Stimulated activated CD4-positive, alpha-beta T cell treated with anti-CD3 and anti-CD28 coated beads, Interleukin-4, amount 100 ng/mL, for 48 hours (primary cell): ENCODE data around the gene APOL5.
"Not testable (repeated sequence)": the region's sequence is repeated elsewhere in the genome, so short reads cannot be mapped to it uniquely, and the experiment has no call there.

Experiments
- DNase-seq, 2 donors: peaks; one replicate each; pipeline ENCODE4 v3.0.0-alpha.2; 2020; ENCODE audit warnings: low read depth in 2 of 2

APOL5 gene, protein sequence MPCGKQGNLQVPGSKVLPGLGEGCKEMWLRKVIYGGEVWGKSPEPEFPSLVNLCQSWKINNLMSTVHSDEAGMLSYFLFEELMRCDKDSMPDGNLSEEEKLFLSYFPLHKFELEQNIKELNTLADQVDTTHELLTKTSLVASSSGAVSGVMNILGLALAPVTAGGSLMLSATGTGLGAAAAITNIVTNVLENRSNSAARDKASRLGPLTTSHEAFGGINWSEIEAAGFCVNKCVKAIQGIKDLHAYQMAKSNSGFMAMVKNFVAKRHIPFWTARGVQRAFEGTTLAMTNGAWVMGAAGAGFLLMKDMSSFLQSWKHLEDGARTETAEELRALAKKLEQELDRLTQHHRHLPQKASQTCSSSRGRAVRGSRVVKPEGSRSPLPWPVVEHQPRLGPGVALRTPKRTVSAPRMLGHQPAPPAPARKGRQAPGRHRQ

DNA sequence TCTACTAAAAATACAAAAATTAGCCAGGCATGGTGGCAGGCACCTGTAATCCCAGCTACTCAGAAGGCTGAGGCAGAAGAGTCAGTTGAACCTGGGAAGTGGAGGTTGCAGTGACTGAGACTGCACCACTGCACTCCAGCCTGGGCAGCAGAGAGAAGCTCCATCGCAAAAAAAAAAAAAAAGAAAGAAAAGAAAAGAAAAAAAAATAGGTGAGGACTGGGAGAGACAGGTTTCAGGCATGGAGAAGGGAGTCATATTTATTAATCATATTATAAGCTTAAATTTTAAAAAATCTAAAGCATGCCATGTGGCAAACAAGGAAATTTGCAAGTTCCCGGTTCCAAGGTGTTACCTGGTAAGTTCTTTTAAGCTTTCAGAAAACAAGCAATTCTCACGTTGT, at the start of gene APOL5:
APOL5 (plus strand) TSS at position 301 of the 400 bp plus-strand sequence; CDS start at position 301, 0 bp downstream.
- DNase-seq: no peak

DNA sequence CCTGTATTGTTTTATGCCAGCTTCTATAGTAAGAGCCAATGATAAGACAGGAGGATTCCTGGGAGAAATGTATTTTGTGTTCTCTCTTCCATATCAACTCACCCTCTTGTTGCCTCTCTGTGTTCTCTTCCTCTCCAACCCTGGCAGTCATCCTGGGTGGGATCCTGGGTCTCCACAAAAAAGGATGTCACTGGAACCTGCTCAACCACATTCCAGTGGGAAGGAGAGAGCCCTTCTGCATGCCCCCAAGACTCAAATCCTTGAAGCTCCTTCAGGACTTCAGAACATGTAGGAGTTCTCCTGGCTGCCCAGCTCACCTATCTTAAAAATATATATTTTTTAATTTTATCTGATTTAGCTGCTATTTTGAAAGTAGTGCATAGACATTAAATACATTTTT, 43.3 kb upstream of the APOL5 start:
- no peak for DNase-seq

DNA sequence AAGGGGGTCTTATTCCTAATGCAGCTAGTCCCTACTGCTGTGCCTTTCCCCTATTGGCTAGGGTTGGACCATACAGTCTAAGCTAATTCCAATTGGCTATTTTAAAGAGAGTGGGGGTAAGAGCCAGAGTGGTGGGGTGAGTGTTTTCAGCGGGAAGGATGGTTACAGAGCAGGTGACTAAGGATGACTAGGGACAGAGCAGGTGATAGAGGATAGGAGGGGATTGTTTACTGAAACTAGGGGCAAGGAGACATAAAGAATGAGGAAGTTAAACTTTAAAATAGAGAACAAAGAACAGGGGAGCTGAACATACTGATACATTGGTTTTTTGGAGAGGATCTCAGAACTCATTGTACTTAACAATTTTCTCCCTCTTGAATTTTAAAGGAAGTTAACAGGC, 41.6 kb upstream of the APOL5 start:
- not testable (repeated sequence) for DNase-seq

DNA sequence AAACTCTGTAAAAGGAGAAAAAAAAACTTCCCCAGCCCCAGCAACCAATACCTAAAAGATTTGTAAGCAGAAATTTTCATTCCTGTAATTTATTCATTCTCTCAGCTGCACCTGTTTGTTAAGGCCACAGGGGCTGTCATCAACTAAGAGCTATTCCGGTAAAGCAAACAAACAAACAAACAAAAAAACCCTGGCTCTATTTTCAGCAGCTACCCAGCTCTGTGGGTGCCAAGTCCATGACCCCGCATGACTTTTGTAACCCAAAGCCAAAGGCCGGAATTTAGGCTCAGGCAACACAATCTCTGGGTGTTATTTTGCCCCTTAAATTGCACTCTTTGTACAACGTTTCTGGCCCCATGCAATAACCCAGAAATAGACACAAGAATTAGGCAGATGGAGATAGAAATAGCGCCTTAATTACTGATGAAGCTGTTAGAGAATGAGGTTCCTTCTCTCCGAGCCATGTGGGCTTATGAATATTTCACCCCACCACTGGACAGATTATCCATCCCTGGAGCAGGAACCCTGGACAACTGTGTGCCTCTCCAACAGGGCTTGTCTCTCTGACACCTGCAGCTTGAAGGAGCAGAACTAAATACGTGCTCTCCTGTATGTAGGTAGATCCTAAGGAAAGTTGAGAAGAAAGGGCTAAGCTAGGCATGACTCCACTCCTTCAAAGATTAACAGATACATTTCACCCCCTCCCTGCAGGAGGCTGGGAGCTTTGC, 40.0 kb upstream of the APOL5 start:
- no peak for DNase-seq

DNA sequence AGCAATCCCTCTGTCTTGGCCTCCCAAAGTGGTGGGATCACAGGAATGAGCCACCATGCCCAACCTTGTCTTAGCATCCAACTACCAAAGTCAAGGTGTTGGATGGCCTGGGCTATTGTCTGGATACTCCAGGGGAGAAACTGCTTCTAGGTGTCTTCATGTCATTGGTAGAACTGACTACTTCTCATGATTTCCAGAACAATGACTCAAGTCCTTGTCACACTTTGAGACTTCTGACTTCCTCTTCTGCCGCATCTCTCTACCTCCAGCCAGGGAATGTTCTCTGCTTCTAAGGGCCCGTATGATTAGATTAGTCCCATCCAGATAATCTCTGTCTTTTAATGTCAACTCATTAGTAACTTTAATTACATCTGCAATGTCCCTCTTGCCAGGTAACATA, 38.8 kb upstream of the APOL5 start:
- no peak for DNase-seq

DNA sequence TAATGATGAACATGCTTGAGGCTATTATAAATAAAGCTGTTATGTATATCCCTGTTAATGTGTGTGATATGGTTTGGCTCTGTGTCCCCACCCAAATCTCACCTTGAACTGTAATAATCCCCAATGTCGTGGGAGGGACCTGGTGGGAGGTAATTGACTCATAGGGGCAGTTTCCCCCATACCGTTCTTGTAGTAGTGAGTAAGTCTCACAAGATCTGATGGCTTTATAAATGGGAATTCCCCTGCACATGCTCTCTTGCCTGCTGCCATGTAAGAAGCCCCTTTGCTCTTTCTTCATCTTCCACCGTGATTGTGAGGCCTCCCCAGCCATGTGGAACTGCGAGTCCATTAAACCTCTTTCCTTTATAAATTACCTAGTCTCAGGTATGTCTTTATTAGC, 38.2 kb upstream of the APOL5 start:
- peak; percentile 41 to 51 for DNase-seq

DNA sequence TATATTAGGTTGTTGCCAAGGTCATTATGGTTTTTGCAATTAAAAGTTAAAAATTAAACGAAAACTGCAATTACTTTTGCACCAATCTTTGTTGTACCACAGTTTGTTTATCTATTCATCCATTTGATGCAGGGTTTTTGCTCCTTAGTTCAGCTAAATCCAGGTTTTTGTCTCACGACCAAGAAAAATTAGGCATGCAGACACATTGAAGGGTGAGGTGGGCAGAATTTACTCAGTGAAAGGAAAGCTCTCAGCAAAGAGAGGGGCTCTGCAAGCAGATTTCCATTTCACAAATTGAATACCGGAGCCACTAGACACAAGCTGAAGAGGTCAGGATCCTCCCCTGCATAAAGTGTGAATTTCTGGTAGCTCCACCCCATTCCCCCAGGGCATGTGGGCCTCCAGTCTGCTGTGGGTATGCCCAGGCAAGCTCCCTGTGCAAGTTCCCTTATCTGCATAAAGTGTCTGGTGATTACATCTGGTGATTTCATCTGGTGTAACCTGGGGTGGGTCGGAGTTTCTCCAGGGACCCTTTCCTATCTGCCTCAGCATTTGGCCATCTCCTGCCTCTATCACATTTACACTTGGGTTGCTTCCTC, 36.1 kb upstream of the APOL5 start:
- no peak for DNase-seq

DNA sequence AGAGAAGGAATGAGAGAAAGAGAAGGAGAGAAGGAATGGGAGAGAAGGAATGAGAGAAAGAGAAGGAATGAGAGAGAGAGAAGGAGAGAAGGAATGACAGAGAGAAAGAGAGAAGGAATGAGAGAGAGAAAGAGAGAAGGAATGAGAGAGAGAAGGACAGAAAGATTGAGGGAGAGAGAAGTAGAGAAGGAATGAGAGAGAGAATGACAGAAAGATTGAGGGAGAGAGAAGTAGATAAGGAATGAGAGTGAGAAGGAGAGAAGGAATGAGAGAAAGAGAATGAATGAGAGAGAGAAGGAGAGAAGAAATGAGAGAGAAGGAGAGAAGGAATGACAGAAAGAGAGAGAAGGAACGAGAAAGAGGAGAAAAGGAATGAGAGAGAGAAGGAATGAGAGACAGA, 34.1 kb upstream of the APOL5 start:
- no peak for DNase-seq

DNA sequence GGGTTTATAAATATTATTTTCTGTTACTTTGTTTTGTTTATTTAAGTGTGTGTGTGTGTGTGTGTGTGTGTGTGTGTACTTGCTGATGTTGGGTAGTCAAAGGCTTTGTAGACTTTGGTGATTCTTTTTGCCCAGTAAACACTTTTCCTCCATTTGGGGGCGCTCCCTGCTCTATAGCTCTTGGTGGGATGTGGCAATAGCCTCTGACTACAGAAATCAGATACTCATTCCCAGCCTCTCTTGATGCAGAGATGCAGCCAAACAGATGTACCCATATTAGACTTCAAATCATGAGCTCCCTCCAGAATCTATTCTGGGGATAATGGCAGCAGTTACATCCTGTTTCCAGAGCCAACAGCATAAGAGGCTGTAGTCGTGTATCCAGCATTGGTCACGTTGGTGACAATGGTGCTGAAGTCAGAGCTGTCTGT, 33.4 kb upstream of the APOL5 start:
- DNase-seq: no peak

DNA sequence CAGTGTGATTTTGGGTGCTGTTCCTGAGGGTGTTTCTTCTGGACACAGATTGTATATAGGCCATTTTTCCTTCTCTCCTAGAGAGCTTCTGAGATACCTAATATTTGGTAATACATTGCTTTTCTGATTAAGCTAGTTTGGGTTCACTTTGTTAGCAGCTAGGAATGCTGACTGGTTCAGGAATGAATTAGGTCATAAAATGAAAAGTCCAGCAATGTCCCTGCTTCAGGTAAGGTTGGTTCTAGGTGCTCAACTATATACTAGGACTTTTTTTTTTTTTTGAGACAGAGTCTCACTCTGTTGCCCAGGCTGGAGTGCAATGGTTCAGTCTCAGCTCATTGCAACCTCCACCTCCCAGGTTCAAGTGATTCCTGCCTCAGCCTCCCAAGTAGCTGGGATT, 32.9 kb upstream of the APOL5 start:
- no peak for DNase-seq

DNA sequence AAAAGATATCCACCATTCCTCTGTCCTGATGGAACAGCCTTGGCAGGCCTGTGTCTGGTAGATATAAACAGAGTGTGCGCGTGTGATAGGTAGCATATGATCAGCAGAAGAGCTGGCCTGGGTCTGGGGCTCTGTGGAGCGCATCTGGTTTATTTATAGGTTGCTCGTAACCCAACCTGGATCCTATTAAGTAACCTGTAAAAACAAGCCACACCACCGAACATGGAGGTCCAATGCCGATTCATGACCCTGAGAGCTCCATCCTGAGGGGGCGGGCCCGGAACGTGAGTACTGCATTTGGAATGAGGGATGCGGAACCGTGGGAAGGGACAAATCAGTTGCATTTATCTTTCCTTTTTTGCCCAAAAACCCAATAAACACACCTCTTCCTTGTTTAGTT, 31.9 kb upstream of the APOL5 start:
- no peak for DNase-seq

DNA sequence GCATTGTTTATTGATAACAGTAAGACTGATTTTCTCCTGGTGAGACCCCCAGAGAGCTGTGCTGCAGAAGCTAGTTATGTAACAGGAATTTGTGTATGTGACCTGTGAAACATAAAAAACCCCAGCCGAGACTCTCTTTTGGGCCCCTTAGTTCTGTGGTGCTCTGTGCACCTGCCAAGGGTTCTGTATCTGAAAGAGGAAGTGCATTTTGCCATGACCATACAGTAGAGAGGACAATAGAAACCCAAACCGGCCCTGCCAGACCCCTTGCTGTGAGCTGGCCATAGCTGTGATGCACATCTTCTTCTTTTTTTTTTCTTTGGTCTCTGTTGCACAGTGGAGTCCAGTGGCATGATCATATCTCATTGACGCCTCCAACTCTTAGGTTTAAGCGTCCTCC, 31.4 kb upstream of the APOL5 start:
- DNase-seq: no peak

DNA sequence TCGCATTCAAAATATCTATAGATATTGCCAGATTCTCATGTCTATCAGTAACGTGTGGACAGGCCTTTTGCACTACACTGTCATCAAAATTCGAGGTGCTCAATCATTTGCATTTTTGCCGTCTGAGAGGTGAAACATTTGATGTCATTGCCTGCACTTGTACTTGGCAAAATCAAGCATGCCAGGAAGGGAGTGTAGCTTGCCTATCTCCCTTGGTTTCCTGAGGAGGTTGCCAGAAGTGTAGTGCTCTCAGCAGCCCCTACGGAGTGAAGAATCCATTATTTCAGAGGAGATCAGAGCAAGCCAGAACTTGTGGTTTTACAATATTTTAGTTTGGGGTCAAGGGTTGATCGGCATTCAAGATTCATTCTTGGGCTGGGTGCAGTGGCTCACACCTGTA, 30.2 kb upstream of the APOL5 start:
- no peak for DNase-seq

DNA sequence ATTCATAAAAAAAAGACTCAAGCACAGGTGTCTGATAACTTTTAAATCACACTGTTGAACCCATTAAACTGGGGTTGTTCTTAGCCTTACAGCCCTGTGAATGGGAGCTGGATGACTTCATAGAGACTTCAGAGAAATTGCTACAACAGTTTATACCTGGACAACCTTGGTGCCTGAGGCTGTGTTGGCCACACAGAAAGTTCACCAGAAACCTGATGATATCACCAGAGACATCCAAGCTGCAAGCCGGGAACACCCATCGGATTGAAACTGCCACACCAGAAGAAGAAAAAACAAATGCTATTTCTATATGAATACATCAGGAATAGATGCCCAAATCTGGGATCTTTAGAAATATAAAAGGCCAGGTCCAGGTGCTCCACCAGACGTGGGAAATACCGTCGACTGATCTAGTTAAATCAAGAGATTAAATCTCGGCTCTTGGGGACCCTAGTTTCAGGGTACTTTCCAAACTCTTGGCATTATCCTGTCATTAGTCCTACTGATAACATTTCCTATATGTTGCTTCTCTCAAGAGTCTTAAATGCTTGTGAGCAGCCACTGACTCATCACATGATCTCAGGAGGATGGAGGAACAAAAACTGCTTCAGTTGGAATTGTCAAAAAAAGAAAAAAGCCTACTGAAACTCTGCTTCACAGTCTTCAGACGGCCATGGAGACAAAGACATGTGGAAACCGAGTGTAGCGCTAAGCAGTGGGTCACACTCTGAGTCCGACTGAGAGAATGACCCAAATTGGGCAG, 28.6 kb upstream of the APOL5 start:
- no peak for DNase-seq

DNA sequence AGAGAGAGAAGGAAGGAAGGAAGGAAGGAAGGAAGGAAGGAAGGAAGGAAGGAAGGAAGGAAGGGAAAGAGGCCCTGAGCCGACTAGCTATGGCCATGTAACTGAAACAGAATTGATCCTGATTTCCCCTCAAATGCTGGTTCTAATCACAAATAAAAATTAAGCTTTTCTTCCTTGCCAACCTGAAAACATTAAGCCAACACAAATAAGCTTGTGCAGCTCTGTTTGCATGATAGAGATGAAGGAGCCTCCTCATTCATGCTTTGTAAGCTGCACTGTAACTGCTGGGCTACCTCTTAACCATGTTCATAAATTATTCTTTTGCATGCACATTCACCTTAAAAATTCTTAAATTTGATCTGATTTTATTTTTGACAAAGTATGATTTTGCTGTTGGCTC, 27.7 kb upstream of the APOL5 start:
- DNase-seq: no peak

DNA sequence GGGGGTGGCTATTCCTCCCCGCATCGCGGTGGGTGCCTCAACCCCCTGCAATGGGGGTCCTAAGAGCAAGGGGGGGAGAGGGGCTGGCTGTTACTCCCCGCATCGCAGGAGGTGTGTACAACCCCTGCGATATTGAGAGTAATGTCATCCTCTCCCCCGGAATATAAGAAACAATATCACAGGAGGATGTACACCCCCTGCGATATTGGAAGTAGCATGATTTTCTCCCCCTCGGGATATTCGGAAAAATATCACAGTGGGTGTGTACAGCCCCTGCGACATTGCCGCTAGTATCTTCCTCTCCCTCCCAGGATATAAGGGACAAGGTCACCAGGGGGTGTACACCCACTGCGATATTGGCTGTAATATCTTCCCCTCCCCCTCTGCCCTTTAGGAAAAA, 22.5 kb upstream of the APOL5 start:
- DNase-seq: no peak

DNA sequence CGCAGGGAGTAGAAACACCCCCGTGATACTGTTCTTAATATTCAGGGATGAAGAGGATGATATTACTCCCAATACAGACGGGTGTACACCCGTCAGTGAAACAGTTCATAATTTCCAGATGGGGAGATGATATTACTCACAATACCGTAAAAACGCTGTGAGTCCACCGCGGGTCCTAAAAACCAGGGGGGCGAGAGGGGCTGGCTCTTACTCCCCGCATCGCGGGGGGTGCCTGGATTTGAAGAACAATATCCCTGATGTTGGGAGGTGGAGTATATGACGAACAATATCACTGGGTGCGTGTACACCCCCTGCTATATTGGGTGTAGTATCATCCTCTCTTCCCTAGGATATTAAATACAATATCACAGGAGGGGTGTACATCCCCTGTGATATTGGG, 20.5 kb upstream of the APOL5 start:
- DNase-seq: peak in 1 of 2 donors; percentile 22

DNA sequence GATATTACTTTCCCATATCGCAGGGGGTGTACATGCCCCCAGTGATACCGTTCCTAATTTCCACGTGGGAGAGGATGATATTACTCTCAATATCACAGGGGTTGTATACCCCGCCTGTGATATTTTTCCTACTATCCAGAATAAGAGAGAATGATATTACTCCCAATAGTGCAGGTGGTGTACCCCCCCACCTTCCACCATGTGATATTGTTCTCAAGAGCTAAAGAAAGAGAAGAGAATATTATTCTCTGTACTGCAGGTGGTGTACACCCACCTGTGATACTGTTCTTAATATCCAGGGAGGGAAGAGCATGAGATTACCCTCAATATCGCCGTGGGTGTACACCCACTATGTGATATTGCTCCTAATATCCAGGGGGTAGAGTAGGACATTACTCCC, 17.8 kb upstream of the APOL5 start:
- DNase-seq: not testable (repeated sequence)

DNA sequence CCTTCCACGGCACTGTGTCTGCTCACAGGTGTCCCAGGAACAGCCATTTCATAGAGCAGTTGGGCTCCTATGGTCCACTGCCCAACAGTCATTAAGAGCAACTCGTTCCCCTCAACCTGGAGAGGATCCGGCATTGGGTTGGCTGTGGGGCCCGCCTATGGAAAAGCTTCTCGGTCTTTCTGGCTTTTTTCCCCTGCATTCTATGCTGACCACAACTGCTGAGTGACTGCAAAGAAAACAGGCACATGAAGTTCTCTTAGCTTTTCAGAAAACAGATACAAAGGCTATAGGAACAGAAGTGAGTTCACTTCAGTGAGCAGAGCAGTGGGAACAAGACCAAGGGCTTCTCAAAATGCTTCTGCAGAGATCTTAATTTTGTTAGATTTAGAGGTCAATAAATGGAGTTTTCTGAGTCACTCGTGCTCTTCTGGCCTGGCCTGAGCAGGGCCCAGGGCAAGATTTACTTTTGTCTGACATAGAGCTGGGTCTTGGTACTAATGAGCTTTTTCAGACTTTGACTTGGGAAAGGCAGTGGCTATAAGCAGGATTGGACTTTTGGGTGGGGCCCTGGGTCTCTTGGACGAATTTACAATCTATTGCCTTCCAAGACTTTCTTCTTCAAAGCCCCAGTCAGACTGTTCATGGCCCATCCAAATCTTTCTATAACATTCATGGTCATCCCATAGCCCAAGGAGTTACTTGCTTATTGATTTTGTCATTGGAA, 13.6 kb upstream of the APOL5 start:
- DNase-seq: no peak

DNA sequence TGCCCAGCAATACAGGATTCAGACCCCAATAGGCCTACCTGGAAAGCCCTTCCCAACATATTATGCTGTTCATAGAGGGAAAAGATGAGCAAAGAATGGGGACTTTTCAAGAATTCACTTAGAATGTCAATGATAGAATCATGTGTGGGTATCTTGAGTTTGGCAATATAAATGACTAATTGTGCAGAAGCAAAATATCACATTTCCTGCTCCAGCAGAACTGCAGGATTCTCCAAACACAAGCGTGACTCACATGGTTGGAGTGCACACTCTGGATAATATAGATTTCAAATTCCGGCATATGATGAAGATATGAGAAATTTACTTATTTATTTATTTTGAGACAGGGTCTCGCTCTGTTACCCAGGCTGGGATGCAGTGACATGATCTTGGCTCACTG, 12.5 kb upstream of the APOL5 start:
- DNase-seq: no peak

DNA sequence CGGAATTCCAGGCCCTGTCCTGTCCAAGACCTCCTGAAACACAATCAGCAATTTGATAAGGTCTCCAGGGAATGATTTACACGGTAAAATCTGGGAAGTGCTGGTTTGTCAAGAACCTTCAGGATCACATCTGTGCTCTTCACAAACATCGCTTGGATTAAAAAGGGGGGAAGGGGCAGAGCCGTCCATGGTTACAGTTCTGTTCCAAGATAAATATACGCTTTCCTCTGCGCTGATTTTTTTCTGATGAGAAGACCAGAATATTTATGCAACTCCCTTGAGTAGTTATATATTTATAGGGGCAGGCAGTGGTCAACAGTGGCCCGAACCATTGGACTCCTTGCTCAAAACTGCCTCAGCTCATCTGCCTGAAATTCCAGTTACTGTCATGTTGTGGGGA, 9.2 kb upstream of the APOL5 start:
- no peak for DNase-seq
